Epithelial cell of alveolus of lung (primary cell): ENCODE results near the gene MPZL1. TPM values are rescaled to one million over a fixed set of nuclear protein-coding genes. Genes with fewer than 3 reads are reported as not detected.

ENCODE experiments used
- total RNA-seq: library from RNA; depleted of rRNA; stranded (reverse); fragments of >200 nt; gene quantifications from 2 replicates; pipeline ENCODE4 v1.2.1, GENCODE V29; 2015

Gene MPZL1
- total RNA-seq = 56.5 and 93.9 TPM in 2 replicates

GRCh38 chr1:167721617-167722151 is at the start of gene MPZL1:
Gene MPZL1 (plus strand): TSS chr1:167721982. CDS start chr1:167722152, 170 bp downstream.

Other genes with a start within 250 kb of the MPZL1 start
- not detected in 2 replicates for gene CD247, start 203.5 kb upstream of the MPZL1 start, total RNA-seq
- 37.8 and 109 TPM in 2 replicates for gene CREG1, start 168.2 kb upstream of the MPZL1 start, total RNA-seq
- 0.39 TPM in 1 of 2 replicates, not detected in the other for gene RCSD1, start 91.8 kb upstream of the MPZL1 start, total RNA-seq
- gene ADCY10, start 192.2 kb downstream of the MPZL1 start, total RNA-seq = 0.78 and 1.2 TPM in 2 replicates
- 31.9 and 51.0 TPM in 2 replicates for gene DCAF6, start 214.7 kb downstream of the MPZL1 start, total RNA-seq
- gene MPC2, start 215.1 kb downstream of the MPZL1 start, total RNA-seq = 21.8 and 36.7 TPM in 2 replicates